K562 (cell line): Measurements from ENCODE around the gene PBX1. TPM values are rescaled to one million over a fixed set of nuclear protein-coding genes. Genes with fewer than 3 reads are reported as not detected.

Experiments used
- ATF1 ChIP-seq, 2 experiments: fragments of 450-650 bp in 1 of 2; IDR thresholded peaks; 2 replicates each; pipeline ENCODE4 v1.6.1; 2016; ENCODE audit warnings: missing compliant biosample characterization in 1 of 2, missing genetic modification characterization in 1 of 2
- CCNT2 ChIP-seq: IDR thresholded peaks from 2 replicates; pipeline ENCODE4 v1.6.1; 2011; ENCODE audit warnings: borderline replicate concordance, low read depth, mild to moderate bottlenecking, moderate library complexity, mixed read lengths, low read length; ENCODE audit not compliant: insufficient read length; ENCODE audit errors: extremely low read depth
- CEBPG ChIP-seq, 3 experiments: fragments of 200-800 bp in 1 of 3; sonication (Bioruptor generic) in 1 of 3; sonication (generic) in 1 of 3; formaldehyde crosslinking in 1 of 3; IDR thresholded peaks in 2 of 3; conservative IDR thresholded peaks in 1 of 3; 2 replicates each; pipeline versions ENCODE4 v1.6.1 to v1.8.0; 2016 to 2022; ENCODE audit warnings: missing compliant biosample characterization in 2 of 3, missing genetic modification characterization in 2 of 3, mild to moderate bottlenecking in 1 of 3, missing genetic modification reagents in 1 of 3
- CXXC5 ChIP-seq: fragments of 250-450 bp; sonication (Bioruptor Pico); IDR thresholded peaks from 2 replicates; pipeline ENCODE4 v1.8.0; 2022; ENCODE audit warnings: inconsistent platforms, mild to moderate bottlenecking, moderate library complexity
- FOXA3 ChIP-seq, 2 experiments: fragments of 450-650 bp in 1 of 2; sonication (generic) in 1 of 2; formaldehyde crosslinking; IDR thresholded peaks in 1 of 2; conservative IDR thresholded peaks in 1 of 2; 2 replicates each; pipeline versions ENCODE4 v1.4.0 to v1.8.0; 2020 to 2022; ENCODE audit warnings: mild to moderate bottlenecking in 2 of 2, missing genetic modification reagents in 1 of 2
- JUNB ChIP-seq: fragments of 450-650 bp; formaldehyde crosslinking; conservative IDR thresholded peaks from 2 replicates; pipeline ENCODE4 v1.4.0; 2020; ENCODE audit warnings: mild to moderate bottlenecking
- KLF16 ChIP-seq: IDR thresholded peaks from 2 replicates; pipeline ENCODE4 v1.6.1; 2016; ENCODE audit warnings: antibody characterized with exemption
- MCM5 ChIP-seq: fragments of 450-650 bp; IDR thresholded peaks from 2 replicates; pipeline ENCODE4 v1.6.1; 2016; ENCODE audit warnings: low read depth
- MNT ChIP-seq, 2 experiments: fragments of 450-650 bp; conservative IDR thresholded peaks; 2 replicates each; pipeline ENCODE4 v1.6.1; 2017; ENCODE audit warnings: mild to moderate bottlenecking in 2 of 2, moderate library complexity in 2 of 2
- NFIX ChIP-seq: fragments of 250-450 bp; sonication (Bioruptor Pico); IDR thresholded peaks from 2 replicates; pipeline ENCODE4 v1.4.0; 2020; ENCODE audit warnings: low read depth, mild to moderate bottlenecking, moderate library complexity
- PHB ChIP-seq: fragments of 250-450 bp; sonication (Bioruptor Pico); IDR thresholded peaks from 2 replicates; pipeline ENCODE4 v1.5.0; 2021
- POU5F1 ChIP-seq: fragments of 150-350 bp; IDR thresholded peaks from 2 replicates; pipeline ENCODE4 v1.6.1; 2014; ENCODE audit warnings: borderline replicate concordance, low read length, low read depth, mild to moderate bottlenecking; ENCODE audit not compliant: partially characterized antibody
- PTRF ChIP-seq: fragments of 450-650 bp; IDR thresholded peaks from 2 replicates; pipeline ENCODE4 v1.6.1; 2016; ENCODE audit warnings: mild to moderate bottlenecking, missing genetic modification characterization, missing compliant biosample characterization
- RNF2 ChIP-seq: sonication (generic); IDR thresholded peaks from 2 replicates; pipeline ENCODE4 v1.6.1; 2016
- SOX6 ChIP-seq: fragments of 450-650 bp; IDR thresholded peaks from 2 replicates; pipeline ENCODE4 v1.6.1; 2014; ENCODE audit warnings: mild to moderate bottlenecking
- TOE1 ChIP-seq, 2 experiments: fragments of 450-650 bp in 1 of 2; sonication (generic) in 1 of 2; formaldehyde crosslinking in 1 of 2; IDR thresholded peaks; 2 replicates each; pipeline versions ENCODE4 v1.7.1 to v1.8.0; 2016 to 2022; ENCODE audit warnings: borderline replicate concordance in 2 of 2, mild to moderate bottlenecking in 2 of 2, antibody characterized with exemption in 1 of 2, inconsistent platforms in 1 of 2, low read depth in 1 of 2, missing genetic modification reagents in 1 of 2, moderate library complexity in 1 of 2
- ZEB2 ChIP-seq: fragments of 450-650 bp; IDR thresholded peaks from 2 replicates; pipeline ENCODE4 v1.6.1; 2016
- ZNF140 ChIP-seq: fragments of 250-450 bp; sonication (Bioruptor Pico); IDR thresholded peaks from 2 replicates; pipeline ENCODE4 v1.8.0; 2021; ENCODE audit warnings: moderate library complexity, mild to moderate bottlenecking, inconsistent platforms
- polyA plus RNA-seq, 8 experiments: library from polyadenylated mRNA; depleted of rRNA in 4 of 8; stranded (reverse) in 5 of 8; unstranded in 3 of 8; fragments of >200 nt; fragmentation: Nextera tagmentation in 2 of 8; fragmentation: Illumina TruSeq in 1 of 8; extraction: Ambion mirVana in 2 of 8; extraction: Trizol in 1 of 8; gene quantifications; 2 replicates each; pipeline versions ENCODE4 v1.2.1 to v1.2.3, GENCODE V29; 2011 to 2014; ENCODE audit warnings: inconsistent platforms in 1 of 8, missing spikeins in 1 of 8
- total RNA-seq, 7 experiments: library from RNA; depleted of rRNA in 6 of 7; stranded (reverse); fragments of >200 nt in 6 of 7; fragmentation: Illumina TruSeq in 2 of 7; extraction: Trizol in 2 of 7; gene quantifications; 2 replicates each; pipeline versions ENCODE4 v1.2.1 to v1.2.3, GENCODE V29; 2011 to 2021; ENCODE audit warnings: low replicate concordance in 1 of 7
- TF ChIP-seq, protein P1 (sequence below): fragments of 250-450 bp; sonication (Bioruptor Pico); IDR thresholded peaks from 2 replicates; pipeline ENCODE4 v1.4.0; 2020
- TF ChIP-seq, protein P2 (sequence below), 2 experiments: fragments of 450-650 bp; IDR thresholded peaks; 2 replicates each; pipeline ENCODE4 v1.6.1; 2016

Gene PBX1
- total and polyA plus RNA-seq, 9 of the 15 experiments (the other 6 are each of a cell fraction or from before 2014, with no cell fraction given) = 0.03 to 0.62 (median 0.17) TPM

- TF ChIP-seq, protein P1, sequence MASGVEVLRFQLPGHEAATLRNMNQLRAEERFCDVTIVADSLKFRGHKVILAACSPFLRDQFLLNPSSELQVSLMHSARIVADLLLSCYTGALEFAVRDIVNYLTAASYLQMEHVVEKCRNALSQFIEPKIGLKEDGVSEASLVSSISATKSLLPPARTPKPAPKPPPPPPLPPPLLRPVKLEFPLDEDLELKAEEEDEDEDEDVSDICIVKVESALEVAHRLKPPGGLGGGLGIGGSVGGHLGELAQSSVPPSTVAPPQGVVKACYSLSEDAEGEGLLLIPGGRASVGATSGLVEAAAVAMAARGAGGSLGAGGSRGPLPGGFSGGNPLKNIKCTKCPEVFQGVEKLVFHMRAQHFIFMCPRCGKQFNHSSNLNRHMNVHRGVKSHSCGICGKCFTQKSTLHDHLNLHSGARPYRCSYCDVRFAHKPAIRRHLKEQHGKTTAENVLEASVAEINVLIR (CRISPR knock-in tag) = no peak
- TF ChIP-seq ZNF140 (CRISPR knock-in tag) (0 out of 2 replicates have a peak, but pooled peaks have one; percentile 21), KLF16 (peak; percentile 51; the same call in 1 of the 2 replicates), ATF1 (CRISPR knock-in tag; IDR thresholded peaks at IDR 0.05) (no peak), ATF1 (tag; IDR thresholded peaks at IDR 0.05) (no peak), CXXC5 (CRISPR knock-in tag) (no peak), MCM5 (no peak), JUNB (CRISPR knock-in tag) (no peak), CEBPG (CRISPR knock-in tag; IDR thresholded peaks at IDR 0.05) (no peak), CEBPG (tag; conservative IDR thresholded peaks at IDR 0.05 in 1 of 2, IDR thresholded peaks at IDR 0.05 in 1 of 2) (0 out of 4 replicates have a peak, but pooled peaks of 1 of the 2 experiments have one; percentile 28), SOX6 (peak; percentile 36; the same call in 1 of the 2 replicates), RNF2 (peak; percentile 74; the same call in 1 of the 2 replicates), POU5F1 (no peak), PHB (CRISPR knock-in tag) (no peak), PTRF (no peak), MNT (conservative IDR thresholded peaks at IDR 0.05) (no peak), FOXA3 (CRISPR knock-in tag; conservative IDR thresholded peaks at IDR 0.05 in 1 of 2, IDR thresholded peaks at IDR 0.05 in 1 of 2) (peak; percentile 49 to 64; a peak in 1 of 4 replicates), CCNT2 (peak; percentile 34), NFIX (no peak), ZEB2 (peak; percentile 51; the same call in 1 of the 2 replicates), TOE1 (IDR thresholded peaks at IDR 0.05; ENCODE audit: borderline replicate concordance) (no peak), TOE1 (CRISPR knock-in tag; IDR thresholded peaks at IDR 0.05; ENCODE audit: borderline replicate concordance, low read depth) (no peak)
- TF ChIP-seq, protein P2, sequence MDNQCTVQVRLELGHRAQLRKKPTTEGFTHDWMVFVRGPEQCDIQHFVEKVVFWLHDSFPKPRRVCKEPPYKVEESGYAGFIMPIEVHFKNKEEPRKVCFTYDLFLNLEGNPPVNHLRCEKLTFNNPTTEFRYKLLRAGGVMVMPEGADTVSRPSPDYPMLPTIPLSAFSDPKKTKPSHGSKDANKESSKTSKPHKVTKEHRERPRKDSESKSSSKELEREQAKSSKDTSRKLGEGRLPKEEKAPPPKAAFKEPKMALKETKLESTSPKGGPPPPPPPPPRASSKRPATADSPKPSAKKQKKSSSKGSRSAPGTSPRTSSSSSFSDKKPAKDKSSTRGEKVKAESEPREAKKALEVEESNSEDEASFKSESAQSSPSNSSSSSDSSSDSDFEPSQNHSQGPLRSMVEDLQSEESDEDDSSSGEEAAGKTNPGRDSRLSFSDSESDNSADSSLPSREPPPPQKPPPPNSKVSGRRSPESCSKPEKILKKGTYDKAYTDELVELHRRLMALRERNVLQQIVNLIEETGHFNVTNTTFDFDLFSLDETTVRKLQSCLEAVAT (IDR thresholded peaks at IDR 0.05) = peak in 1 of 2 experiments; percentile 92; a peak in 2 of 4 replicates
These were observed 161.7 kb downstream of the PBX1 start (continued) for GRCh38 chr1:164720440-164721227.
